Hepatic stellate cell (primary cell): Measurements from ENCODE around the gene CRNKL1.

Experiments
- DNase-seq: peaks from one replicate; pipeline ENCODE4 v3.0.0; 2011; ENCODE audit warnings: low spot score

Gene CRNKL1

GRCh38 chr20:20063941-20064702 is 11.9 kb upstream of the CRNKL1 start:
- no peak for DNase-seq

GRCh38 chr20:20060234-20060998 is 8.2 kb upstream of the CRNKL1 start:
- no peak for DNase-seq

GRCh38 chr20:20051767-20052073 is 546 bp downstream of the CRNKL1 start:
- DNase-seq: no peak

- no peak for DNase-seq
Measured at GRCh38 chr20:20039752-20040387, 12.4 kb downstream of the CRNKL1 start.

- DNase-seq: no peak
Measured at GRCh38 chr20:20038586-20038985, 13.7 kb downstream of the CRNKL1 start.

- DNase-seq: no peak
Measured at GRCh38 chr20:20037960-20038359, 14.3 kb downstream of the CRNKL1 start.

GRCh38 chr20:20036756-20037155 is 15.5 kb downstream of the CRNKL1 start:
- DNase-seq: no peak

- no peak for DNase-seq
Measured at GRCh38 chr20:20034486-20034885, 17.8 kb downstream of the CRNKL1 start.

GRCh38 chr20:20031790-20032189 is 20.5 kb downstream of the CRNKL1 start:
- no peak for DNase-seq

GRCh38 chr20:20027284-20027683 is 25.0 kb downstream of the CRNKL1 start:
- DNase-seq: no peak

GRCh38 chr20:20024942-20025341 is 27.3 kb downstream of the CRNKL1 start:
- peak; percentile 27 for DNase-seq

- no peak for DNase-seq
Measured at GRCh38 chr20:20023395-20023794, 28.9 kb downstream of the CRNKL1 start.

GRCh38 chr20:20022498-20022897 is 29.8 kb downstream of the CRNKL1 start:
- DNase-seq: no peak

- no peak for DNase-seq
Measured at GRCh38 chr20:20021835-20022234, 30.4 kb downstream of the CRNKL1 start.

- DNase-seq: no peak
Measured at GRCh38 chr20:20020908-20021307, 31.4 kb downstream of the CRNKL1 start.

GRCh38 chr20:20019123-20019522 is 33.1 kb downstream of the CRNKL1 start:
- DNase-seq: no peak

- DNase-seq: no peak
Measured at GRCh38 chr20:20018366-20018765, 33.9 kb downstream of the CRNKL1 start.

- DNase-seq: no peak
Measured at GRCh38 chr20:20017844-20018185, 34.5 kb downstream of the CRNKL1 start.

GRCh38 chr20:20017001-20017843 is 35.0 kb downstream of the CRNKL1 start, which contains the start of gene NAA20:
NAA20 (plus strand) TSS chr20:20017362; CDS start chr20:20017397, 35 bp downstream.
- peak; percentile 92 for DNase-seq

GRCh38 chr20:20014659-20015058 is 37.6 kb downstream of the CRNKL1 start:
- DNase-seq: no peak

GRCh38 chr20:20012541-20012940 is 39.7 kb downstream of the CRNKL1 start:
- DNase-seq: no peak
